Measurements from ENCODE around the gene PKHD1.
A peak's percentile ranks its signal among the peaks of the same experiment; 100 is the strongest.

Gene PKHD1

GRCh38 chr6:51619042-51619799 is 468.2 kb downstream of the PKHD1 start:
- no peak for DNase-seq (ENCODE audit: low spot score)

- DNase-seq (ENCODE audit: low spot score): peak; percentile 9
These were observed 468.9 kb downstream of the PKHD1 start for GRCh38 chr6:51618563-51618962.

DNA sequence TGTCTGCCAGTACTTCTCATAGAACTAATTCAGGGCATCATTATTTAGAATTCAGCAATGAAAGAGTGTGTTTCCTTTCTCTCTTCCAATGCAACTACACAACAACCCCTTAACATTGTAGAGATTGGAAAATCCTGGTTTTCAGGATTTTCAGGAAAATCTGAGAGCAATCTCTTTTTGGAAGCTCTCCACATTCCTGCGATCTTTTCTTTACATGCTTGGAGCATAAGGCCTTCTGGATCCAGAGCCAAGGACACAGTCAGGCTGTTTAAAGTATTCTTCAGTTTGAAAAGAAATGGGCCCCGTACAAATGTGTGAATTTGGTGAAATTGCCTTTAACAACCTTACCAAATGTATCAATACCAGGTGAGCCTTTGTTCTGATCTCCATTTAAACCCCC is 469.7 kb downstream of the PKHD1 start:
- no peak for DNase-seq (ENCODE audit: low spot score)

- DNase-seq (ENCODE audit: low spot score): no peak
These were observed 471.2 kb downstream of the PKHD1 start for GRCh38 chr6:51616243-51616642.

DNA sequence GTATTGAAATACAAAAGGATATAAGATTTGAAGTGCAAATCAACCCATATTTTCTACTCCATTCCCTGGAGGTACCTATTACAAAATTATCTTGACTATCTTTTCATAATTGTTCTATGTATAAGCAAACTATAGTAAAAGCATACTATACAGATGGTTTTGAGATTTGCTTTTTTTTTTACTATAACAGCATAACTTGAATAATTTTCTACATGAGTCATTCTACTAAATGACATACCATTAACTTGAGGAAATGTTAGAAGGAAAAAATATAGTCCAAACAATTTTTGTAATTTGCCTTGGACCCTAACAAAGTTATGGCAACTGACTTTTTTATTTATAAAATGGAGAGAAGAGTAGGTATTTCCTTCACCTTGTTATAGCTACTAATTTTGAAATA is 472.7 kb downstream of the PKHD1 start:
- no peak for DNase-seq (ENCODE audit: low spot score)

- no peak for DNase-seq (ENCODE audit: low spot score)
These were observed 473.9 kb downstream of the PKHD1 start for GRCh38 chr6:51613558-51613957.

- no peak for DNase-seq (ENCODE audit: low spot score)
These were observed 478.5 kb downstream of the PKHD1 start for GRCh38 chr6:51608932-51609331.

DNA sequence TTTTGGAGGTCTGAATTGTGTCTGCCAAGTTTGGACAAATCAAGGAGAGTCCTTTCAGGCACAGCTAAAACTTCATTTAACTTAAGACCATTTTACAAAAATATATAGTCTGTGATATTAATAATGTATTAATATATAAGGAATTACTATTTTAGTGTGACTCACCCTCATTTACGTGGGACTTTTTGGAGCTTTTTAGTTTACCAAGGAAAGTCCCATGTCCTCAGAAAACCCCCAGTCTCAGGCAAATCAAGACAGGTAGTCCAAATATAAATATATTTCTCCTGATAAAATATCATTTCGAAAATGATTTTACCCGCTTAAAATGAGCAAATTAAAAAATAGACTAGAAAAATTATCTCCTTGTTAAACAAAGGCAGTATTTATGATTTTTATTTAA is 479.0 kb downstream of the PKHD1 start:
- no peak for DNase-seq (ENCODE audit: low spot score)

DNA sequence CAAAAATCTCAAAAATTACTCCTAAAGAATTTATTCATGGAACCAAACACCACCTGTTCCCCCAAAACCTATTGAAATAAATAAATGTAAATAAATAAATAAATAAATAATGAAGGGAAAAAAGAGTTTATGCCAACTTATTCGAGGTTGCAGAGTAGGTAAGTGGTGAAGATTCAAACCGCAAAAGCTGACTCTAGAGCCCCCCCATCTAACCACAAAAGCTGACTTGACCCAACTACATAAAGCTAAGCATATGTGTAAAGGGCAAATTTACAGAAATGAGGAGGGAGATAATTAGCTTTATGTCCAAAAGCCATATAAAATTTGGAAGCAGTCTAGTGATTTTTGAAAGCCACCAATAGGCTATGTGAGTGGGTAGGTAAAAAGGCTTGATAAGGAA is 486.9 kb downstream of the PKHD1 start:
- no peak for DNase-seq (ENCODE audit: low spot score)

- DNase-seq (ENCODE audit: low spot score): no peak
These were observed 489.2 kb downstream of the PKHD1 start for GRCh38 chr6:51598171-51598570.

DNA sequence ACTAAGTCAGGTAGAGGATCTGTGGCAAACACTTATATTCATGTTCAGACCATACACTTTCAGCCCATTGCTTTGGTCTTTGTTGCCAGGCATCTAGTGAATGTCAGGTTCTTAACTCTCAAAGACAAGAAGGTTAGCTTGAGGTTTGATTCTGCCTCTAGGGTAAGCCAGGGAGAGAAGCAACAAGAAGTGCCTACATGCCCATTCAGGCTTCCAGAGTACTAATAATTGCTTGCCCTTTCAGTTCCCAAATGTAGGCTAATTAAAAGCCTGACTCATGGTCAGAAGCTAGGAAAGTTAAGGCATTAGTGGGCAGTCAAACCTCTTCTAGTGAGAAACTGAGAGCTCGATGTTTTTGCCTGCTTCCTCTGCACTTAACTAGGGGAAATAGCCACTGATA is 492.4 kb downstream of the PKHD1 start:
- DNase-seq (ENCODE audit: low spot score): no peak

DNA sequence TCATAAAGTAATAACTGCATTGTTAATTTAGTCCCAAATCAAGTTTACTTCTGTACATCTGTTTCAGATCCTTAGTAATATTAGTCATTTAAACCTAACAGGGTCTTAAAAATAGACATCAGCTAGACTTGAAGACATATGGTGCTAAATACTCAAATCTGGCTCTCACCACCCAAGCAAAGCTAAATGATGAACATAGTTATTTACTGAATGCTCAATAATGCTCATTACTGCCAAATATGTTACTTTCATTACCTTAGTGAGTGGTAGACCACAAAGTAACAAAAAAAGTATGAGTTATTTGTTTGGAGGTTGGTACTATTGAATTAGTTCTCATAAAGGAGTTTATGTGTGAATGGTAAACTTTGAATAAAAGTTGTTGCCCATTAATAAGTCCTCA is 502.1 kb downstream of the PKHD1 start:
- DNase-seq (ENCODE audit: low spot score): no peak

DNA sequence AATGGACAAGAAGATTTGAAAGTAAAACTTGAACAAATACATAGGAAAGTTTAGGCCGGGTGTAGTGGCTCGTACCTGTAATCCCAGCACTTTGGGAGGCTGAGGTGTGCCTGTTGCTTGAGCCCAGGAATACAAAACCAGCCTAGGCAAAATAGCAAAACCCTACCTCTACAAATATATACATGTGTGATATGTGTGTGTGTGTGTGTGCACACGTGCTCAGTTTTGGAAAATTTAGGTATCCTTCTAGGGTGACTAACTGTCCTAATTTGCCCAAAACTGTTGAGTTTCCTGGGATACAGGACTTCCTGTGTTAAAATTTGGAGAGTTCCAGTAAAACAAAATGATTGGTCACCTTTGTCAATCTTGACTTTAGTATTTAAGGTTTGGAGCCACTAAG is 503.2 kb downstream of the PKHD1 start:
- DNase-seq (ENCODE audit: low spot score): no peak

- DNase-seq (ENCODE audit: low spot score): no peak
These were observed 508.4 kb downstream of the PKHD1 start for GRCh38 chr6:51578994-51579393.

DNA sequence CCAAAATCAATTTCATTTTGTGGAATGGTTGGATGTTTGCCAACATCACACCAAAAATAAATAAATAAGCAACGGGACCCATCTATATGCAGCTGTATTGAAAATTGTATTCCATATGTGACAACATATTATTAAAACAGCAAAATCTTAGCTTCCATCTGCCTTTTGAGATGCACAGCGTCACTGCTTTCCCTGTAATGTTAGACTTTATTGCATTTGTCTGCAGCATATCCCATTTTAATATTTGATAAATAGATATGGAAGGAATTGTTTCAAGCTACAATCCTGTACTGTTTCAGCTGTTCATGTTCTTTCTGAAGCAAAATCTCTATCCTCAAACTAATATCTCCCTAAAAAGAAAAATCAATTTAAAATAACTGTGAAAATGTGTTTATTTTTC is 509.1 kb downstream of the PKHD1 start:
- no peak for DNase-seq (ENCODE audit: low spot score)

GRCh38 chr6:51574040-51574439 is 513.4 kb downstream of the PKHD1 start:
- no peak for DNase-seq (ENCODE audit: low spot score)

- no peak for DNase-seq (ENCODE audit: low spot score)
These were observed 516.2 kb downstream of the PKHD1 start for GRCh38 chr6:51571168-51571567.

GRCh38 chr6:51570168-51570921 is 517.1 kb downstream of the PKHD1 start:
- no peak for DNase-seq (ENCODE audit: low spot score)

DNA sequence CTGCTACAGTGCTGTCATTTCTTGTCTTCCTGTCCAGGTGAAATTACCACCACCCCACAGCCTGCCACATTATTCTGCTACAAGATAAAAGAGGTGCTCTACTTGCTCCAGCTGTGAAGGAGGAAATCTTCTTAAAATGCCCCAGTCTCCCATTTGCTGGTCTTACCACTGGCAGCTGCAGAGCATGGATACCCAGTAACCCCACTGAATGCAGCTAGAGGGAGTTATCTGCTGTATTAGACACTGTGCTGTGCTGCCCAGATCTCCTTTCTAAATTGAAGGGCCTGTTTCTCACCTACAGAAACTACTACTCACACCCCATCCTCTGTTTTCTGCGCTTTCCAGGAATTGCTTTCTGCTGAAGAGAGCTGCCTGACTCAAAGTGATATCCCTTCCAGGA is 517.8 kb downstream of the PKHD1 start:
- DNase-seq (ENCODE audit: low spot score): no peak

DNA sequence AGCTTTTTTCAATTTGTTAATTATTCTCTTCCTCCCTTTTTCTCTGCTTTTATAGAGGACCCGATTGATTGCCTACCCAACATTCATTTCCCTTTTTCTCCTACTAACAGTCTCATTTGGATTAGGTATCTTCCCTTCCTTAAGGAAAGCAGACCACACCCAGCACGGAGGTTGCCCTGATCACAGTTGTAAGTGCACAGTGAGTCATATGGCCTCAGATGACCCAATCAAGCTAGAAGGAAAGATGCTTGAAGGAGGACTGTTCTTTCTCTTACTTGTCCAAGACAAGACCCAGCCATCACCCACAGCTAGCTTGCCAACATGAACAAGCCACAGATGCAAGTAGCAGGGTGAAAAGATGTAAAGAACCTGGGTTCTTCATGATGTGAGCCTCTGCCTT is 518.6 kb downstream of the PKHD1 start:
- no peak for DNase-seq (ENCODE audit: low spot score)

DNA sequence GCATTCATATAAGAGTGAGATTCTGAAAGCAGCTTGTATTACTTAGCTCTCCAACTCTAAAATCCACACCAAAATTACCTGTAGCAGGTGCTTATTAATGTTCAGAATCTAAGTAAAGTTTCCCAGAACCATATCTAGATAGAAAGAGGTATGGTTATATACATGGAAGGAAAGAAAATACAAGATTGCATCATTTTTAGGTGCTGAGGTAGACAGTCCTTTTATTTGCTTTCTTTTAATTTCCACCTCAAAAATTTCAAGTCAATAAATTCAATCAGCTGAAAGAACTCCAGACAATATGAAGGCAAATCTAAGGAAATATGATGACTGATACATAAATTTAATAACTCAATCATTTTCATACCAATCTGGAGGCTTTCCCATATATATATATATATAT is 521.9 kb downstream of the PKHD1 start:
- DNase-seq (ENCODE audit: low spot score): no peak
